GM23338 (cell line): ENCODE measurements around the gene COL9A3. TPM values are rescaled to one million over a fixed set of nuclear protein-coding genes. Genes with fewer than 3 reads are reported as not detected.

Experiments
- ATAC-seq: fragments of 200-7000 bp; cut with Tn5 transposase; 3 replicates; pipeline ENCODE4 v1.9.1; 2020
- DNase-seq: peaks from one replicate; pipeline ENCODE4 v3.0.0-alpha.2; 2015; ENCODE audit warnings: low spot score
- H2AFZ ChIP-seq: fragments of 200-600 bp; sonication (generic); 2 replicates; pipeline ENCODE4 v1.8.0; 2016; ENCODE audit warnings: antibody characterized with exemption, mild to moderate bottlenecking, moderate library complexity
- H3F3A ChIP-seq: fragments of 200-600 bp; sonication (generic); replicated peaks from 2 replicates; pipeline ENCODE4 v1.8.0; 2017; ENCODE audit warnings: antibody characterized with exemption, mixed run types, low read depth
- H3K27ac ChIP-seq: fragments of 200-600 bp; sonication (generic); 2 replicates; pipeline ENCODE4 v1.6.1; 2016; ENCODE audit warnings: low read depth
- H3K27me3 ChIP-seq: fragments of 200-600 bp; sonication (generic); 2 replicates; pipeline ENCODE4 v1.8.0; 2016; ENCODE audit warnings: mild to moderate bottlenecking, mixed run types, moderate library complexity; ENCODE audit not compliant: insufficient read depth
- H3K36me3 ChIP-seq: fragments of 200-600 bp; sonication (generic); 2 replicates; pipeline ENCODE4 v1.8.0; 2016; ENCODE audit warnings: mild to moderate bottlenecking; ENCODE audit not compliant: insufficient read depth
- H3K4me1 ChIP-seq: fragments of 200-600 bp; sonication (generic); 2 replicates; pipeline ENCODE4 v1.8.0; 2016; ENCODE audit warnings: mild to moderate bottlenecking, moderate library complexity; ENCODE audit not compliant: insufficient read depth
- H3K4me2 ChIP-seq: fragments of 200-600 bp; sonication (generic); 2 replicates; pipeline ENCODE4 v1.7.1; 2017; ENCODE audit warnings: mixed run types
- H3K4me3 ChIP-seq: fragments of 200-600 bp; sonication (generic); 2 replicates; pipeline ENCODE4 v1.6.1; 2016; ENCODE audit warnings: mixed run types
- H3K79me2 ChIP-seq: fragments of 200-600 bp; sonication (generic); replicated peaks from 2 replicates; pipeline ENCODE4 v1.8.0; 2017; ENCODE audit warnings: mild to moderate bottlenecking; ENCODE audit not compliant: insufficient read depth
- H3K9me2 ChIP-seq: fragments of 200-600 bp; sonication (generic); 2 replicates; pipeline ENCODE4 v1.8.0; 2017; ENCODE audit not compliant: insufficient read depth
- H4K20me1 ChIP-seq: fragments of 200-600 bp; sonication (generic); replicated peaks from 2 replicates; pipeline ENCODE4 v1.8.0; 2017; ENCODE audit warnings: mild to moderate bottlenecking; ENCODE audit not compliant: insufficient read depth
- H3K27ac Mint-ChIP-seq: 2 replicates; pipeline ENCODE4 v1.8.0; 2020; ENCODE audit warnings: inconsistent platforms, mild to moderate bottlenecking, moderate library complexity, mixed read lengths
- H3K27me3 Mint-ChIP-seq: 3 replicates; pipeline ENCODE4 v1.8.0; 2022; ENCODE audit warnings: low read depth, mild to moderate bottlenecking, moderate library complexity, mixed read lengths, inconsistent platforms; ENCODE audit not compliant: insufficient read depth, poor library complexity
- H3K36me3 Mint-ChIP-seq: 3 replicates; pipeline ENCODE4 v1.8.0; 2021; ENCODE audit warnings: low read depth, mild to moderate bottlenecking, inconsistent platforms, moderate library complexity, mixed read lengths
- H3K4me1 Mint-ChIP-seq: 3 replicates; pipeline ENCODE4 v1.8.0; 2020; ENCODE audit warnings: mild to moderate bottlenecking, inconsistent platforms, mixed read lengths
- H3K4me3 Mint-ChIP-seq: 3 replicates; pipeline ENCODE4 v1.8.0; 2021; ENCODE audit warnings: moderate library complexity, mild to moderate bottlenecking, inconsistent platforms, mixed read lengths
- H3K9me3 Mint-ChIP-seq: 3 replicates; pipeline ENCODE4 v1.8.0; 2020; ENCODE audit warnings: moderate library complexity, mild to moderate bottlenecking, inconsistent platforms, mixed read lengths
- EZH2phosphoT487 ChIP-seq: fragments of 200-600 bp; sonication (generic); IDR thresholded peaks from one replicate; pipeline ENCODE4 v1.8.1; 2018; ENCODE audit warnings: antibody characterized with exemption; ENCODE audit not compliant: unreplicated experiment
- STAT1 ChIP-seq: IDR thresholded peaks from one replicate; pipeline ENCODE4 v1.6.1; 2016; ENCODE audit warnings: antibody characterized with exemption; ENCODE audit not compliant: unreplicated experiment
- ZNF462 ChIP-seq: fragments of 250-450 bp; sonication (Bioruptor Pico); IDR thresholded peaks from 2 replicates; pipeline ENCODE4 v1.5.0; 2020; ENCODE audit warnings: mild to moderate bottlenecking, moderate library complexity
- polyA plus RNA-seq: library from polyadenylated mRNA; unstranded; fragments of >200 nt; fragmentation: Nextera tagmentation; extraction: Ambion mirVana; gene quantifications from 2 replicates; pipeline ENCODE4 v1.2.1, GENCODE V29; 2016
- total RNA-seq: library from RNA; depleted of rRNA; stranded (reverse); fragments of >200 nt; shearing (Covaris generic); gene quantifications from 2 replicates; pipeline ENCODE4 v1.2.3, GENCODE V29; 2014

Gene COL9A3
- total and polyA plus RNA-seq, 2 experiments from 2014 or later: 74.9 to 113 TPM

- Histone ChIP-seq H3K4me3 (peak overlapping the region; percentile 76), H3K4me2 (peak overlapping the region; percentile 88), H4K20me1 (peaks cover 7% of the 10 kb centered on the region), H3F3A (peaks cover 12% of the 10 kb centered on the region; the same call in 1 of the 2 replicates), H3K79me2 (peaks cover 9% of the 10 kb centered on the region; the same call in 1 of the 2 replicates), H3K36me3 (no peaks in the 10 kb centered on the region), H3K4me1 (peaks cover 10% of the 10 kb centered on the region; the same call in 1 of the 2 replicates), H3K27ac (no peak overlapping the region), H2AFZ (no peak overlapping the region), H3K27me3 (peaks cover 8% of the 10 kb centered on the region; the same call in 1 of the 2 replicates), H3K9me2 (no peaks in the 10 kb centered on the region)
- Mint-ChIP-seq H3K27ac (no peak overlapping the region), H3K4me1 (peaks cover 9% of the 10 kb centered on the region; the same call in 1 of the 3 replicates), H3K4me3 (peak overlapping the region; percentile 70), H3K9me3 (no peaks in the 10 kb centered on the region), H3K27me3 (peaks cover 34% of the 10 kb centered on the region), H3K36me3 (peaks cover 13% of the 10 kb centered on the region; the same call in 2 of the 3 replicates)
- TF ChIP-seq EZH2phosphoT487 (no peak), STAT1 (no peak), ZNF462 (CRISPR knock-in tag) (no peak)
- DNase-seq: no peak
- peak; percentile 11 for ATAC-seq
These were observed 11.0 kb upstream of the COL9A3 start for GRCh38 chr20:62805711-62806382.
